GM18870 (cell line): ENCODE data around the gene COL4A2.
A peak's percentile ranks its signal among the peaks of the same experiment; 100 is the strongest.

Experiments
- ATAC-seq: cut with Tn5 transposase; IDR thresholded peaks from one replicate; pipeline ENCODE4 v1.9.1; 2021; ENCODE audit warnings: moderate library complexity; ENCODE audit not compliant: unreplicated experiment

COL4A2 gene

GRCh38 chr13:110397436-110398115 lies 90.5 kb downstream of the COL4A2 start:
- ATAC-seq: no peak

DNA sequence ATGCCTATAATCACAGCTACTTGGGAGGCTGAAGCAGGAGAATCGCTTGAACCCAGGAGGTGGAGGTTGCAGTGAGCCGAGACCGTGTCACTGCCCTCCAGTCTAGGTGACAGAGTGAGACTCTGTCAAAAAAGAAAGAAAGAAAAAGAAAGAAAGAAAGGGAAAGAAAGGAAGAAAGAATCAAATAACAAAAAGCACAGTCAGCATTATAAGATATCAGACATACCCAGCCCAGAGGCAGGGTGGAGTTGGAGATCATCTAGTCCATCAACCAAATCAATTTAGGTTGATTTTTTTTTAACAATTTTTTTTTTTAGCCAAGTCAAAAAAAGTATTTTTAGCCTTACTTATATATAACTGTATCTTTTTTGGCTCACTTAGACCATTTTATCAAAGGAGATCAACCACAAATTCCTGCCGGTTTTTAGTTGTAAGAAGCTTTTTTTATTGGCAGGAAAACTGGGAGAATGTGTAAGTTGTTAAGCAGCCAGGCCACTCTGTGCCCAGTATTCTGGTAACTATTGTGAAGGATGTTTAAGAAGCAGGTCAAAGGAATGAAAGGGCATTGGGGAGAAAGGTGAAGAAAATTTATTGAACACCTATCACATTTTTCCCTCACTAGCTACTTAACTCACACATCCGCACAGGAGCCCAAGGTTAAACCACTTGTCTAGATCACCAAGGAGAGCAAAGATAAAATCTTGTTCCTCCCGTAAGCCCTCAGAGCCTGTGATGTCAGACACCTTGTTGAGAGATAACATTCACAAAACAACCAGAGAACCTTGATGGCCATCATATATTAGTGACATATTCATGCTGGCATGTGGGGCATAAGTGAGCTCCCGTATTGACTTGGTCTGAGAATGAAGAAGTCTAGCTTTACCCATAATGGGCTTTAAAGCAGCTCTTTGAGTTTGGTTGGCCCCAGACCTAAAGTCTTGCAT lies 91.8 kb downstream of the COL4A2 start:
- no peak for ATAC-seq

GRCh38 chr13:110399801-110400200 lies 92.7 kb downstream of the COL4A2 start:
- ATAC-seq: no peak

- no peak for ATAC-seq
Measured at GRCh38 chr13:110400786-110401533, 93.9 kb downstream of the COL4A2 start.

GRCh38 chr13:110402299-110403069 lies 95.4 kb downstream of the COL4A2 start:
- ATAC-seq: no peak

DNA sequence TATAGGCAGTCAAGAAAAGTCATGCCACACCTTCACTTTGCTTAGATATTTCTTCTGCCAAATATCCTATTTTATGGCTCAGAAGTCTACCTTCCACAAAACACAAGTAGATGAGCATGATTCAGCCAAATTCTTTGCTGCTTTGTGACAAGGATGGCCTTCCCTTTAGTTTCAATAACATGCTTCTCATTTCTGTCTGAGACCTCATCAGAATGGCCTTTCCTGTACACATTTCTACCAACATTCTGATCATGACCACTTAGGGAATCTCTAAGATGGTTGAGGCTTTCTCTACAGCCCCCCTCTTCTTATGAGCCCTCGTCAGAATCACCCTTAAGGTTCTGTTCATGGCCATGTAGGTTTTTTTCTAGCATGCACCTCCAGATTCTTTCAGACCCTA lies 96.2 kb downstream of the COL4A2 start:
- ATAC-seq: no peak

GRCh38 chr13:110403721-110404120 lies 96.6 kb downstream of the COL4A2 start:
- ATAC-seq: no peak

- no peak for ATAC-seq
Measured at GRCh38 chr13:110404321-110404720, 97.2 kb downstream of the COL4A2 start.

GRCh38 chr13:110405597-110406450 lies 98.7 kb downstream of the COL4A2 start:
- no peak for ATAC-seq

DNA sequence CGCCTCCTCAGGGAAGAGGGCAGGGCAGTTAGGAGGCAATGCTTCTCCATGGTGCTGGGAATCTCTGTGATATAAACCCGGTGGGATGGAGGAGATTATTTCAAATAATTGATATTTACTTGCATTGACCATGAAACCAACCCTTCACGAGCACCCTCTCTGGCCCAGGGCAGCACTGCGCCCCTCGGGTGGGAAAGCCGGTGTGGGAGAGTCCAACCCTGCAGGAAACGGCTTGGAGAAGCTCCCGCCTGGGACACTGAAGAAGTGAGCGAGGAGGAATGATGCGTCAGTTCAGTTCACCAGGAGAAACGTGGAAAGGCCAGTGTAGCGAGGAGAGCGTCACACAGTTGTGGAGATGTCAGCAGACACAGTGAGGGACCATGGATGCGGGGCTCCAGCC lies 99.9 kb downstream of the COL4A2 start:
- ATAC-seq: no peak

- no peak for ATAC-seq
Measured at GRCh38 chr13:110407531-110407930, 100.4 kb downstream of the COL4A2 start.

- ATAC-seq: no peak
Measured at GRCh38 chr13:110408286-110408685, 101.2 kb downstream of the COL4A2 start.

DNA sequence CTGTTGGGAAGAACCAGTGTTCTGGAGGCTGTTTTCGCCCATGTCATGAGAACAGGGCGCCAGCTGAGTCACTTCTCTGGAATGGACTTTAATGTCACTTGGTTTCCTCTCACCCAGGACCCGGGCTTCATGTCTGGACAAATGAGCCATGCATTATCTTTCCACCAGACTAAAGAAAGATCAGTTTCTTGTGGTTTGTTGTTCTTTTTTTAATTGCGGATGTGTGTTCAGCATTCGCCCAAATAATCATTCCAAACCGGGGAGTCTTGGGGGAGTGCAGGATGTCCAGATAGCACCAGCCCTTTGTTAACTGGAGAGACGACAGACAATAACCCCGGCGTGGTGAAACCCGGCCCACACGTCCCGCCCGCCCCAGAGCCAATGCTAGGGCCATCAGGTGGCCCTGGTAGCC lies 102.5 kb downstream of the COL4A2 start:
- no peak for ATAC-seq

DNA sequence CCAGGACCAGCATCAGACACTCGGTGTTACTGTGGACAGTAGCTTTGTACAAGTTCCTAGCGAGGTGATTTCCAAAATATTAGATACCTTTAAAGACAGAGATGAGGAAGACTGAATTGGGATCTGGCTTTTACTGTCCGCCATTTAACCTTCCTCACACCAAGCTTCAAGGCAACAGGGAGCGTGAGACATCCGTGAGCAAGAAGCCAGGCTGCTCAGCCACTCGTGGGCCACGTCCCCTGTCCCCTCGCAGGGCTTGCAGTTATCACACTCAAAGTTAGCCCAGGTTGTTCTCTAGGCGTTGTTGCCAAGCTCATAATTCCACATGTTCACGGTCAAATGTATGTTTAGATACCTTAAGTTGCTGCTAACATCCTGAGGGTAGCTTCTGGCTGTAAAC lies 102.9 kb downstream of the COL4A2 start:
- ATAC-seq: no peak

- no peak for ATAC-seq
Measured at GRCh38 chr13:110410936-110411687, 104.0 kb downstream of the COL4A2 start.

DNA sequence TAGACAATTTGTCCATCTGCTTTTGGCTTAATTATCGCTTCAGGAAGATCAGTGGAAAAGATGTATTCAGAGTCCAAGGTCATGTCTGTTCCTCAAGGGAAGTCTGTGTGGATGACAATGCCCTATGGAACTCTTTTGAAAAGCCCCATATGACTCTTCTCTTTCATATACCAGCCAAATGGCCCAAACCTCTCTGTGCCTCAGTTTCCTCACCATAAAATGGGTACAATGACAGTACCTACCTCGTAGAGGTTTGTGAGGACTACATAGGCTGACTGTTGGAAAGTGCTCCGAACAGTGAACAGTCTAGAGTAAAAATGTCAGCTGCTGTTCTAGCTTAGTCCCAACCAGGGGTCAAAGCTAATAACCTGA lies 104.6 kb downstream of the COL4A2 start:
- ATAC-seq: no peak

DNA sequence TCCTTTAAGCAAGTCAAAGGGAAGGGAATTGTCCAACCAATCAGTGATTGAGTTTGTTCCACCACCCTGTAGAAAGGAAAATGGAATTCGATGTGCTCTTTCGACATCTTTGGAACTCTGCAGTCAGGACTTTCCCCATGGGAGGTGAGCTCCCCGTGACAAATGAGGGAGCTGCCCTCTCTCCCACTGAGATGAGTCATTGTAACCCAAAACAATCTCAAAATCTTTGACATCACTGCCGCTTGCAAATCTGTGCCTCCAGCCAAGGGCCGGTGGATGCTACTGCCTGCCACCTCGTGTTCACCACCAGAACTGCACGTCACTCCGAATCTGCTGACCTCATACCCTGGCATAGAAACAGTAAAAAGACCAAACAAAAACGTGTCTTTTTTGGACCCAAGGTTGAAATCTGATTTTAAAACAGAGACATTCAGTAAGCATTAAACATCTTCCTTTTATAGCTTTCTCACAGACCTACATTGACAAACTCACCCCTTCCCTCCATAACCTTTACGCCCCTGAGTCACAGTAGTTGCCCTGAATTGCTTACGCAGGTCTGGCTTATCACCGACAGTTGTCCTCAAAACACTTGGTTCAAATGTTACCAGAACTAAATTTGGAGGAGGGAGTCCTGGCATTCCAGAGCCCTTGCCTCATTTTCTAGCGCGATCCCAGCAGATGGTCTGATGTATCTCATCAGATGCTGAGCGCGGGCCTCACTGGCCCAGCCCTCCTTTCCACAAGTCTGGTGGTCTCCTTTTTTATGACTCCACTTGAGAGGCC lies 105.2 kb downstream of the COL4A2 start:
- ATAC-seq: peak; percentile 81

DNA sequence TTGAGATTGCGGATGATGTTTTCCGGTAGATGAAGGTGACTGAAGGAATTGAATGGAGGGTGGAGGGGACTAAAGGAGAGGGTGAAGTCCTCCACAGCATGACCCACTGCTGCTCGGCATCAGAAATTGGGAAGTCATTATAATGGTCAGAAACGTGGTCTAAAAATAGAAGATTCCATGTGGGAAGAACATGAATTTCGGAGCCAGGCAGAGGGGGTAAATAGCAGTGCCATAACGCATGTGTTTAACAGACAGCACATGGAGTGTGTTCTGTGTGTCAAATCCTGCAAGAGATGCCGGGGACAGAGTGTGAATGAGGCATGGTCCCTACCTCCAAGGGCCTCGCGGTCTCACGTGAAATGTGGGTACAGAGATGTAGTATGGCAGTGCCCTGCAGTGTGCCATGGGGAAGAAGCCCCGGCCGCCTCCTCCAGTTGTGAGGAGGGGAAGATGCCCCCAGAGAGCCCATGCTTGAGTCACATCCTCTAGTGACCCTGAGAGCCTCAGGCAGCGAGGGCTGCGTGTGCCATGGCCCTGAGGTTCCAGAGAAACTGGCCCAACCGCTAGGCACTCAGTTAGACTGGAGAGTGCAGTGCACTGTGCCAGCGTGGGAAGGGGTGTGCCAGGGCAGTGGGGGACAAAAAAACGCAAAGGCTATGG lies 106.1 kb downstream of the COL4A2 start:
- ATAC-seq: no peak
